GM23338 (cell line): ENCODE data around the gene RASA3. TPM values are rescaled to one million over a fixed set of nuclear protein-coding genes. Genes with fewer than 3 reads are reported as not detected.
A peak's percentile ranks its signal among the peaks of the same experiment; 100 is the strongest.

Experiments
- ATAC-seq: fragments of 200-7000 bp; cut with Tn5 transposase; 3 replicates; pipeline ENCODE4 v1.9.1; 2020
- DNase-seq: peaks from one replicate; pipeline ENCODE4 v3.0.0-alpha.2; 2015; ENCODE audit warnings: low spot score
- H2AFZ ChIP-seq: fragments of 200-600 bp; sonication (generic); 2 replicates; pipeline ENCODE4 v1.8.0; 2016; ENCODE audit warnings: antibody characterized with exemption, mild to moderate bottlenecking, moderate library complexity
- H3F3A ChIP-seq: fragments of 200-600 bp; sonication (generic); replicated peaks from 2 replicates; pipeline ENCODE4 v1.8.0; 2017; ENCODE audit warnings: antibody characterized with exemption, mixed run types, low read depth
- H3K27ac ChIP-seq: fragments of 200-600 bp; sonication (generic); 2 replicates; pipeline ENCODE4 v1.6.1; 2016; ENCODE audit warnings: low read depth
- H3K27me3 ChIP-seq: fragments of 200-600 bp; sonication (generic); 2 replicates; pipeline ENCODE4 v1.8.0; 2016; ENCODE audit warnings: mild to moderate bottlenecking, mixed run types, moderate library complexity; ENCODE audit not compliant: insufficient read depth
- H3K36me3 ChIP-seq: fragments of 200-600 bp; sonication (generic); 2 replicates; pipeline ENCODE4 v1.8.0; 2016; ENCODE audit warnings: mild to moderate bottlenecking; ENCODE audit not compliant: insufficient read depth
- H3K4me1 ChIP-seq: fragments of 200-600 bp; sonication (generic); 2 replicates; pipeline ENCODE4 v1.8.0; 2016; ENCODE audit warnings: mild to moderate bottlenecking, moderate library complexity; ENCODE audit not compliant: insufficient read depth
- H3K4me2 ChIP-seq: fragments of 200-600 bp; sonication (generic); 2 replicates; pipeline ENCODE4 v1.7.1; 2017; ENCODE audit warnings: mixed run types
- H3K4me3 ChIP-seq: fragments of 200-600 bp; sonication (generic); 2 replicates; pipeline ENCODE4 v1.6.1; 2016; ENCODE audit warnings: mixed run types
- H3K79me2 ChIP-seq: fragments of 200-600 bp; sonication (generic); replicated peaks from 2 replicates; pipeline ENCODE4 v1.8.0; 2017; ENCODE audit warnings: mild to moderate bottlenecking; ENCODE audit not compliant: insufficient read depth
- H3K9me2 ChIP-seq: fragments of 200-600 bp; sonication (generic); 2 replicates; pipeline ENCODE4 v1.8.0; 2017; ENCODE audit not compliant: insufficient read depth
- H4K20me1 ChIP-seq: fragments of 200-600 bp; sonication (generic); replicated peaks from 2 replicates; pipeline ENCODE4 v1.8.0; 2017; ENCODE audit warnings: mild to moderate bottlenecking; ENCODE audit not compliant: insufficient read depth
- H3K27ac Mint-ChIP-seq: 2 replicates; pipeline ENCODE4 v1.8.0; 2020; ENCODE audit warnings: inconsistent platforms, mild to moderate bottlenecking, moderate library complexity, mixed read lengths
- H3K27me3 Mint-ChIP-seq: 3 replicates; pipeline ENCODE4 v1.8.0; 2022; ENCODE audit warnings: low read depth, mild to moderate bottlenecking, moderate library complexity, mixed read lengths, inconsistent platforms; ENCODE audit not compliant: insufficient read depth, poor library complexity
- H3K36me3 Mint-ChIP-seq: 3 replicates; pipeline ENCODE4 v1.8.0; 2021; ENCODE audit warnings: low read depth, mild to moderate bottlenecking, inconsistent platforms, moderate library complexity, mixed read lengths
- H3K4me1 Mint-ChIP-seq: 3 replicates; pipeline ENCODE4 v1.8.0; 2020; ENCODE audit warnings: mild to moderate bottlenecking, inconsistent platforms, mixed read lengths
- H3K4me3 Mint-ChIP-seq: 3 replicates; pipeline ENCODE4 v1.8.0; 2021; ENCODE audit warnings: moderate library complexity, mild to moderate bottlenecking, inconsistent platforms, mixed read lengths
- H3K9me3 Mint-ChIP-seq: 3 replicates; pipeline ENCODE4 v1.8.0; 2020; ENCODE audit warnings: moderate library complexity, mild to moderate bottlenecking, inconsistent platforms, mixed read lengths
- CREB1 ChIP-seq: fragments of 250-450 bp; sonication (Bioruptor Pico); IDR thresholded peaks from 2 replicates; pipeline ENCODE4 v1.5.0; 2020; ENCODE audit warnings: low read depth, mild to moderate bottlenecking, moderate library complexity
- EZH2 ChIP-seq: fragments of 200-600 bp; sonication (generic); IDR thresholded peaks from one replicate; pipeline ENCODE4 v1.8.0; 2017; ENCODE audit warnings: antibody characterized with exemption, mild to moderate bottlenecking, low read depth; ENCODE audit not compliant: unreplicated experiment
- EZH2phosphoT487 ChIP-seq: fragments of 200-600 bp; sonication (generic); IDR thresholded peaks from one replicate; pipeline ENCODE4 v1.8.1; 2018; ENCODE audit warnings: antibody characterized with exemption; ENCODE audit not compliant: unreplicated experiment
- JUNB ChIP-seq: IDR thresholded peaks from one replicate; pipeline ENCODE4 v1.6.1; 2016; ENCODE audit warnings: antibody characterized with exemption; ENCODE audit not compliant: unreplicated experiment
- NANOG ChIP-seq: IDR thresholded peaks from 2 replicates; pipeline ENCODE4 v1.6.1; 2016; ENCODE audit warnings: antibody characterized with exemption, borderline replicate concordance
- POLR2AphosphoS5 ChIP-seq: IDR thresholded peaks from 2 replicates; pipeline ENCODE4 v1.6.1; 2016; ENCODE audit warnings: antibody characterized with exemption, low read depth
- STAT1 ChIP-seq: IDR thresholded peaks from one replicate; pipeline ENCODE4 v1.6.1; 2016; ENCODE audit warnings: antibody characterized with exemption; ENCODE audit not compliant: unreplicated experiment
- ZNF331 ChIP-seq: fragments of 250-450 bp; sonication (Bioruptor Pico); IDR thresholded peaks from 2 replicates; pipeline ENCODE4 v1.5.0; 2020; ENCODE audit warnings: low read depth, mild to moderate bottlenecking, moderate library complexity
- polyA plus RNA-seq: library from polyadenylated mRNA; unstranded; fragments of >200 nt; fragmentation: Nextera tagmentation; extraction: Ambion mirVana; gene quantifications from 2 replicates; pipeline ENCODE4 v1.2.1, GENCODE V29; 2016
- total RNA-seq: library from RNA; depleted of rRNA; stranded (reverse); fragments of >200 nt; shearing (Covaris generic); gene quantifications from 2 replicates; pipeline ENCODE4 v1.2.3, GENCODE V29; 2014
- TF ChIP-seq, protein P1 (sequence below), 2 experiments: fragments of 200-600 bp in 1 of 2; sonication (generic) in 1 of 2; conservative IDR thresholded peaks; 2 replicates each; pipeline versions ENCODE4 v1.5.1 to v1.6.1; 2016 to 2017; ENCODE audit warnings: antibody characterized with exemption in 2 of 2, low read depth in 2 of 2, mild to moderate bottlenecking in 2 of 2, moderate library complexity in 1 of 2
- TF ChIP-seq, protein P2 (sequence below): fragments of 250-450 bp; sonication (Bioruptor Pico); IDR thresholded peaks from 2 replicates; pipeline ENCODE4 v1.5.0; 2020; ENCODE audit warnings: mild to moderate bottlenecking, moderate library complexity

The RASA3 gene
- total and polyA plus RNA-seq, 2 experiments from 2014 or later: 11.2 to 20.7 TPM

DNA sequence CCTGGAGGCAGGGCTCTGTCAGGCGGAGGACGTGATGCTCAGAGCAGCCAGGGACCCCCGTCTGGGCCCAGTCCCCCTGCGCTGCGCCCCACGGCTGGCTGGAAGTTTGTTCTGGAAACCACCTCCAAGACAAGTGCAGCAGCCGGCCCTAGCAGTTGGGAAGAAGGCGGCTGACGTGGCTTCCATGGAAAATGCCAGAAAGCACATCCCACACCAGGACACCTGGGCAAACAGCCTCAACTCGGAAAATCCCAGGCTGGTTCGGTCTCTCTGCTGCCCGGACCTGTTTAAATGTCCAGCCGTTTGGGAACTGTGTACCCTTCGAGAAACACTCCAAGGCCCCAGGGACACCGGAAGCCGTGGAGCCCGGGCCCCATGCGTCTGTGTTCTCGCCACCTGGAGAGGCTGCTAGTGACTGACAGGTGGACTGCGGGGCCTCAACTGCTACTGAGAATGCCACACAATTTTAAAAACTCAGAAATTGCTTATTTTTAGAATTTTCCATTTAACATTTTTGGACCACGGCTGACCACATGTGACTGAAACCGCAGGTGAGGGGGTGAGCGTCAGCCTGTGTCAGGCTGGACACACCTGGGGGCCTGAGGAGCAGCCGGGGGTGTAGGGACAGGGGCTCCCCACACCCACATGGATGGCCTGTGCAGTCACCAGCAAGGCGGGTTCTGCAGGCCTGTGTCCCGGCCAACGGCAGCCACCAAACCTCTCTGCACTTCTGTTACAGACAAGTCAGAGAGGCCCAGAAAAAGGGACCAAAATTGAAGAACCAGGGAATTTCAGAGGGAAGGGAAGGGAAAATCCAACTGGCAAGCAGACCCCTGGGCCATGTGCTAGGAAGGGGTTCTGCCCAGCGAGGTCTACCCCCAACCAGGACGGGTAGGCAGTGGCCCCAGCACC, 31.7 kb downstream of the RASA3 start (continued):
- no peak for TF ChIP-seq STAT1
- TF ChIP-seq NANOG: no peak
- no peak for TF ChIP-seq JUNB
- TF ChIP-seq POLR2AphosphoS5: no peak
- TF ChIP-seq, protein P1, sequence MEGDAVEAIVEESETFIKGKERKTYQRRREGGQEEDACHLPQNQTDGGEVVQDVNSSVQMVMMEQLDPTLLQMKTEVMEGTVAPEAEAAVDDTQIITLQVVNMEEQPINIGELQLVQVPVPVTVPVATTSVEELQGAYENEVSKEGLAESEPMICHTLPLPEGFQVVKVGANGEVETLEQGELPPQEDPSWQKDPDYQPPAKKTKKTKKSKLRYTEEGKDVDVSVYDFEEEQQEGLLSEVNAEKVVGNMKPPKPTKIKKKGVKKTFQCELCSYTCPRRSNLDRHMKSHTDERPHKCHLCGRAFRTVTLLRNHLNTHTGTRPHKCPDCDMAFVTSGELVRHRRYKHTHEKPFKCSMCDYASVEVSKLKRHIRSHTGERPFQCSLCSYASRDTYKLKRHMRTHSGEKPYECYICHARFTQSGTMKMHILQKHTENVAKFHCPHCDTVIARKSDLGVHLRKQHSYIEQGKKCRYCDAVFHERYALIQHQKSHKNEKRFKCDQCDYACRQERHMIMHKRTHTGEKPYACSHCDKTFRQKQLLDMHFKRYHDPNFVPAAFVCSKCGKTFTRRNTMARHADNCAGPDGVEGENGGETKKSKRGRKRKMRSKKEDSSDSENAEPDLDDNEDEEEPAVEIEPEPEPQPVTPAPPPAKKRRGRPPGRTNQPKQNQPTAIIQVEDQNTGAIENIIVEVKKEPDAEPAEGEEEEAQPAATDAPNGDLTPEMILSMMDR (conservative IDR thresholded peaks at IDR 0.05; ENCODE audit: low read depth in 2 of 2): no peak
- no peak for TF ChIP-seq CREB1 (CRISPR knock-in tag)
- no peak for TF ChIP-seq EZH2phosphoT487
- TF ChIP-seq EZH2: no peak
- no peak for TF ChIP-seq ZNF331

DNA sequence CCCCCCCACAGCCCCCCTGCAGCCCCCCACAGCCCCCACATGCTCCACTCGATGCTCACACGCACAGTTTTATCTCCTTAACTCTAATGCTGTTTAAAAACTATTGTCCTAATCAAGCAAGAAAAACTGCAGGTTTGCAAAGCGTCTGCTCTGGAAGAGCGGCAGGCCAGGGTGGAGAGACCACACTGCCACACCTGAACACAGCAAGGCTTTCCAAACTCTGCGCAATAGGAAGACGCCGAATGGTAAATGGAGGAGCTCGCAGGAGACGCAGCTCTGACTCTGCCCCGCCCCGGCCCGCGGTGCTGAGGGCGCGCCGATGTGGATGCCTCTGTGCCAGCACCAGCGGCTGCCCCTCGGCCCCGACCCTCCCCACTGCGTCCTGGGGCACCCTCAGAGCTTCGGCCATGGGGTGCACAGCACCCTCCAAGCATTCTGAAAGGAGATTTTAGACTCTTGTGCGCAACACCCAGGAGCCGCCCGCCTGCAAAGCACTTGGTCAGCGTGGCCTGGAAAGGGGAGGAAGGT, 32.4 kb downstream of the RASA3 start:
- Histone ChIP-seq H3K4me1 (no peaks in the 10 kb centered on the region), H4K20me1 (no peaks in the 10 kb centered on the region; the same call in 1 of the 2 replicates), H3K9me2 (no peaks in the 10 kb centered on the region), H3K4me2 (no peak overlapping the region), H3K79me2 (peaks cover 46% of the 10 kb centered on the region), H3K27me3 (no peaks in the 10 kb centered on the region), H3F3A (0 out of 2 replicates have a peak, but pooled peaks cover 3% of the 10 kb centered on the region), H3K27ac (no peak overlapping the region), H3K4me3 (no peak overlapping the region), H2AFZ (no peak overlapping the region), H3K36me3 (no peaks in the 10 kb centered on the region)
- Mint-ChIP-seq H3K4me3 (no peak overlapping the region), H3K4me1 (peaks cover 14% of the 10 kb centered on the region), H3K27ac (no peak overlapping the region), H3K27me3 (peaks cover 17% of the 10 kb centered on the region), H3K36me3 (no peaks in the 10 kb centered on the region; the same call in 1 of the 3 replicates), H3K9me3 (peaks cover 6% of the 10 kb centered on the region; the same call in 2 of the 3 replicates)
- ATAC-seq (peak; percentile 43), DNase-seq (peak; percentile 53)
- TF ChIP-seq, protein P2, sequence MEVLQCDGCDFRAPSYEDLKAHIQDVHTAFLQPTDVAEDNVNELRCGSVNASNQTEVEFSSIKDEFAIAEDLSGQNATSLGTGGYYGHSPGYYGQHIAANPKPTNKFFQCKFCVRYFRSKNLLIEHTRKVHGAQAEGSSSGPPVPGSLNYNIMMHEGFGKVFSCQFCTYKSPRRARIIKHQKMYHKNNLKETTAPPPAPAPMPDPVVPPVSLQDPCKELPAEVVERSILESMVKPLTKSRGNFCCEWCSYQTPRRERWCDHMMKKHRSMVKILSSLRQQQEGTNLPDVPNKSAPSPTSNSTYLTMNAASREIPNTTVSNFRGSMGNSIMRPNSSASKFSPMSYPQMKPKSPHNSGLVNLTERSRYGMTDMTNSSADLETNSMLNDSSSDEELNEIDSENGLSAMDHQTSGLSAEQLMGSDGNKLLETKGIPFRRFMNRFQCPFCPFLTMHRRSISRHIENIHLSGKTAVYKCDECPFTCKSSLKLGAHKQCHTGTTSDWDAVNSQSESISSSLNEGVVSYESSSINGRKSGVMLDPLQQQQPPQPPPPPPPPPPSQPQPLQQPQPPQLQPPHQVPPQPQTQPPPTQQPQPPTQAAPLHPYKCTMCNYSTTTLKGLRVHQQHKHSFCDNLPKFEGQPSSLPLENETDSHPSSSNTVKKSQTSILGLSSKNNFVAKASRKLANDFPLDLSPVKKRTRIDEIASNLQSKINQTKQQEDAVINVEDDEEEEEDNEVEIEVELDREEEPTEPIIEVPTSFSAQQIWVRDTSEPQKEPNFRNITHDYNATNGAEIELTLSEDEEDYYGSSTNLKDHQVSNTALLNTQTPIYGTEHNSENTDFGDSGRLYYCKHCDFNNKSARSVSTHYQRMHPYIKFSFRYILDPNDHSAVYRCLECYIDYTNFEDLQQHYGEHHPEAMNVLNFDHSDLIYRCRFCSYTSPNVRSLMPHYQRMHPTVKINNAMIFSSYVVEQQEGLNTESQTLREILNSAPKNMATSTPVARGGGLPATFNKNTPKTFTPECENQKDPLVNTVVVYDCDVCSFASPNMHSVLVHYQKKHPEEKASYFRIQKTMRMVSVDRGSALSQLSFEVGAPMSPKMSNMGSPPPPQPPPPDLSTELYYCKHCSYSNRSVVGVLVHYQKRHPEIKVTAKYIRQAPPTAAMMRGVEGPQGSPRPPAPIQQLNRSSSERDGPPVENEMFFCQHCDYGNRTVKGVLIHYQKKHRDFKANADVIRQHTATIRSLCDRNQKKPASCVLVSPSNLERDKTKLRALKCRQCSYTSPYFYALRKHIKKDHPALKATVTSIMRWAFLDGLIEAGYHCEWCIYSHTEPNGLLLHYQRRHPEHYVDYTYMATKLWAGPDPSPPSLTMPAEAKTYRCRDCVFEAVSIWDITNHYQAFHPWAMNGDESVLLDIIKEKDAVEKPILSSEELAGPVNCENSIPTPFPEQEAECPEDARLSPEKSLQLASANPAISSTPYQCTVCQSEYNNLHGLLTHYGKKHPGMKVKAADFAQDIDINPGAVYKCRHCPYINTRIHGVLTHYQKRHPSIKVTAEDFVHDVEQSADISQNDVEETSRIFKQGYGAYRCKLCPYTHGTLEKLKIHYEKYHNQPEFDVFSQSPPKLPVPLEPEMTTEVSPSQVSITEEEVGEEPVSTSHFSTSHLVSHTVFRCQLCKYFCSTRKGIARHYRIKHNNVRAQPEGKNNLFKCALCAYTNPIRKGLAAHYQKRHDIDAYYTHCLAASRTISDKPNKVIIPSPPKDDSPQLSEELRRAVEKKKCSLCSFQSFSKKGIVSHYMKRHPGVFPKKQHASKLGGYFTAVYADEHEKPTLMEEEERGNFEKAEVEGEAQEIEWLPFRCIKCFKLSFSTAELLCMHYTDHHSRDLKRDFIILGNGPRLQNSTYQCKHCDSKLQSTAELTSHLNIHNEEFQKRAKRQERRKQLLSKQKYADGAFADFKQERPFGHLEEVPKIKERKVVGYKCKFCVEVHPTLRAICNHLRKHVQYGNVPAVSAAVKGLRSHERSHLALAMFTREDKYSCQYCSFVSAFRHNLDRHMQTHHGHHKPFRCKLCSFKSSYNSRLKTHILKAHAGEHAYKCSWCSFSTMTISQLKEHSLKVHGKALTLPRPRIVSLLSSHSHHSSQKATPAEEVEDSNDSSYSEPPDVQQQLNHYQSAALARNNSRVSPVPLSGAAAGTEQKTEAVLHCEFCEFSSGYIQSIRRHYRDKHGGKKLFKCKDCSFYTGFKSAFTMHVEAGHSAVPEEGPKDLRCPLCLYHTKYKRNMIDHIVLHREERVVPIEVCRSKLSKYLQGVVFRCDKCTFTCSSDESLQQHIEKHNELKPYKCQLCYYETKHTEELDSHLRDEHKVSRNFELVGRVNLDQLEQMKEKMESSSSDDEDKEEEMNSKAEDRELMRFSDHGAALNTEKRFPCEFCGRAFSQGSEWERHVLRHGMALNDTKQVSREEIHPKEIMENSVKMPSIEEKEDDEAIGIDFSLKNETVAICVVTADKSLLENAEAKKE: no peak
- no peak for TF ChIP-seq CREB1 (CRISPR knock-in tag)
- TF ChIP-seq NANOG: no peak
